ENCODE results near the gene CYP2A13. TPM values are rescaled to one million over a fixed set of nuclear protein-coding genes. Genes with fewer than 3 reads are reported as not detected.
"Not testable (repeated sequence)": the region's sequence is repeated elsewhere in the genome, so short reads cannot be mapped to it uniquely, and the experiment has no call there.

Gene CYP2A13
- total RNA-seq, 3 donors from 2014 or later: not detected

DNA sequence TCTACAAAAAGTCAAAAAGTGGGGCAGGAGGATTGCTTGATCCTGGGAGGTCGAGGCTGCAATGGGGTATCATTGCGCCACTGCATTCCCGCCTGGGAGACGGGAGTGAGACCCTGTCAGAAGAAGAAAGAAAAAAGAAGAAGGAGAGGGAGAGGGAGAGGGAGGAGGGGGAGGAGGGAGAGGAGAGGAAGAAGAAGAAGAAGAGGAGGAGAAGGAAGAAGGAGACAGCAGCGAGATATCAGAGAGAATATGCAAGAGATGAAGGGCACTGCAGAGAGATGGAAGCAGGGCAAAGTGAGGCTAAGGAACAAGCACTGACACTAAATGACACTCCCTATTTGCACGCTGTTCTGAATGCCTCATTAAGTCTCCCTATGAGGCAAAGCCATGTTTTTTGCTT is 40.4 kb downstream of the CYP2A13 start:
- Mint-ChIP-seq H3K4me1 (ENCODE audit: low read depth) (peaks cover 23% of the 10 kb centered on the region), H3K4me3 (no peak overlapping the region), H3K27me3 (ENCODE audit: low read depth) (no peaks in the 10 kb centered on the region), H3K36me3 (ENCODE audit: insufficient read depth) (no peaks in the 10 kb centered on the region), H3K9me3 (no peaks in the 10 kb centered on the region)
- DNase-seq (no peak), ATAC-seq (no peak)

DNA sequence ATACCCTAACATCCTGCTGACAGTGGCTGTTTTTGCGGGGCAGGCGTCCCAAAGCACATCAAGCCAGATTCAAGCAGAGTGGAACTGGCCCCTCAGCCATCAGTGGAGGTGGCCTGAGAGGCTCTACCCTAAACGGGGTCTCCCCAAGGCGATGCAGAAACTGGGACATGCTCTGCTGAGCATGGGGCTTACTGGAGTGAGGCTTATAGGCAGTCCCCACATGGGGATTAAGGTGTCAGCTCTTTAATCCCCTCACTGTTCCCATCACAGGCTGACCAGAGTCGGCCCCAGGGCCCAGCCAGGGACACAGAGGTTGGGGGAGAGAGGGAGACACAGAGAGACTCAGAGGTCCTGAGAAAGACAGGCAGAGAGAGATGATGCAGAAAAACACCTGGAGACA is 42.9 kb downstream of the CYP2A13 start:
- no peaks in the 10 kb centered on the region for H3K9me3 Mint-ChIP-seq
- H3K4me1 Mint-ChIP-seq (ENCODE audit: low read depth): peaks cover 35% of the 10 kb centered on the region
- no peaks in the 10 kb centered on the region for H3K36me3 Mint-ChIP-seq (ENCODE audit: insufficient read depth)
- no peak for DNase-seq
- H3K27me3 Mint-ChIP-seq (ENCODE audit: low read depth): no peaks in the 10 kb centered on the region
- no peak for ATAC-seq
- no peak overlapping the region for H3K4me3 Mint-ChIP-seq

DNA sequence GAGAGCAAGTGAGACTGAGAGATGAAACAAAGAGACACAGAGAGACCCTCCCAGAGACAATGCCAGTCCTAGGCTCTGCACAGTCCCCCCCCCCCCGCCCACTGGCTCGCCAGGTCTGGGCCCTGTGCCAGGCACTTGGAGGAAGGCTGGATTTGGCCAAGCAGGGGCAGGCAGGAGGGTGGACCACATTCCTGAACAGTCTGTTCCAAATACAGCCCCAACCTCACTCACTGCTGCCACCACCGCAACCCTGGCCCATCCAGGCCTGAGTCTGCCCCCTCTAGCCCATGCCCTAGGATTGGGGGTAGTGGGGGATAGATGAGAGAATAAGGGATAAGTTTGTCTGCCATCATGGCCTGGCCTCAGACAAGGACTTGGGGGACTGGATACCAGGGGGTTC is 45.0 kb downstream of the CYP2A13 start:
- Mint-ChIP-seq H3K4me1 (ENCODE audit: low read depth) (peaks cover 25% of the 10 kb centered on the region), H3K4me3 (peak overlapping the region; percentile 12), H3K9me3 (no peaks in the 10 kb centered on the region), H3K27me3 (ENCODE audit: low read depth) (no peaks in the 10 kb centered on the region), H3K36me3 (ENCODE audit: insufficient read depth) (no peaks in the 10 kb centered on the region)
- DNase-seq: no peak
- ATAC-seq: no peak

DNA sequence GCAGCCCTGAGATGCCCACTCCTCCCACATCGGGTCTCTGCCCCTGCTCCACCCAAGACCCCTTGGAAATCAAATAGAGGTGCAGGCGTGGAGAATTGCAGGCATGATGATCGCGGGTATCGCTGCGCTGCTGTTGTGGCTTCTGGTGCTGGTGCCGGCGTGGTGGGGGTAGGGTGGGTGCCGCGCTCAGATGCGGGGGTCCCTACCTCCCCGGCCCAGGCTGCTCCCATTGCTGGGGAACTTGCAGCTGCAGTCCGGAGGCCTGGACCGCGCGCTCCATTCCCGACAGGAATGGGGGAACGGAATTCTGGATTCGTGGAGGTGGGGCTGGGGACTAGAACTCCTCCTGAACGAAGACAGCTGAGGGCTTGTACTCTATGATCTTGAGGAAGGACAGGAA is 46.4 kb downstream of the CYP2A13 start:
- H3K4me1 Mint-ChIP-seq (ENCODE audit: low read depth): peaks cover 17% of the 10 kb centered on the region
- H3K9me3 Mint-ChIP-seq: no peaks in the 10 kb centered on the region
- H3K36me3 Mint-ChIP-seq (ENCODE audit: insufficient read depth): no peaks in the 10 kb centered on the region
- ATAC-seq: no peak
- H3K27me3 Mint-ChIP-seq (ENCODE audit: low read depth): no peaks in the 10 kb centered on the region
- peak overlapping the region; percentile 58 for H3K4me3 Mint-ChIP-seq
- DNase-seq: no peak

DNA sequence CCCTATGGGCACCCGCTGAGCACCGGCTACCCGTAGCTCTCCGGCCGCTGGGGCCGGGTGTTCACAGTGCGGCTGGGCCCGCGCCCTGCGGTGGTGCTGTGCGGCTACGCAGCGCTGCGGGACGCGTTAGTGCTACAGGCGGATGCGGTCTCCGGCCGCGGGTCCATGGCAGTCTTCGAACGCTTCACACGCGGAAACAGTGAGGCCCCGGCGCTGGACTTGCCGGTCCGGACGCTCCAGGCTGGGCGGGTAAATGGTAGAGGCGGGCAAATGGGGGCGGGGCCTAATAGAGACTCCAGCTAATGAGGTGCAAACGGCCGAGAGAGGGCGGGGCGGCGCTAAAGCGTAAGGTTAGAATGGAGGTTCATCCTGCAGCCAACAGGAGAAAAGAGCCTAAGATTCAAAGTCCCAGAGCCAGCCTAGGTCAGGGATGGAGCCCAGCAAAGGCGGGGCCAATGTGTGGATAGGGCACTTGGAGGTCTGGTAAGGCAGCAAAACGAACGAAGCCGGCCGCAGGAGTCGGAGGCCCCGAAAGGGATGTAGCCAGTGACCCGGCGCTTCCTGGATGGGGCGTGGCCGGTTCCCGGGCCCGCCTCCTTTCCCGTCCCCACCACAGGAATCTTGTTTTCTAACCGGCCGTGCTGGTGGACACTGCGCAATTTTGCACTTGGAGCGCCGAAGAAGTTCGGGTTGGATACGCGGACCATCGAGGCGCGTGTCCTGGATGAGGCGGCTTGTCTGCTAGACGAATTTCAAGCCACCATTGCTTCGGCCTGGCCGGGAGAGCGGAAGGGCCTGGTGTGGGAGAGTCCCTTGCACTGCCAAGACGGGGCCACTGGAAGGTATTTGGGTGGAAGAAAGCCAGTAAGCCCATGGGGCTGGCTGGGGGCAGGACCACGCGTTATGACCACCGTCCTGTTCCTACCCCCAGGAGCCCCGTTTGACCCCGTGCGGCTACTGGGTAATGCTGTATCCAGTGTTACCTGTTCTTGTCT is 47.4 kb downstream of the CYP2A13 start:
- peaks cover 17% of the 10 kb centered on the region for H3K4me1 Mint-ChIP-seq (ENCODE audit: low read depth)
- DNase-seq; H3K27me3 Mint-ChIP-seq (ENCODE audit: low read depth); H3K36me3 Mint-ChIP-seq (ENCODE audit: insufficient read depth); H3K9me3 Mint-ChIP-seq: not testable (repeated sequence)
- peak; percentile 96 to 97 for ATAC-seq
- H3K4me3 Mint-ChIP-seq: peak overlapping the region; percentile 91

DNA sequence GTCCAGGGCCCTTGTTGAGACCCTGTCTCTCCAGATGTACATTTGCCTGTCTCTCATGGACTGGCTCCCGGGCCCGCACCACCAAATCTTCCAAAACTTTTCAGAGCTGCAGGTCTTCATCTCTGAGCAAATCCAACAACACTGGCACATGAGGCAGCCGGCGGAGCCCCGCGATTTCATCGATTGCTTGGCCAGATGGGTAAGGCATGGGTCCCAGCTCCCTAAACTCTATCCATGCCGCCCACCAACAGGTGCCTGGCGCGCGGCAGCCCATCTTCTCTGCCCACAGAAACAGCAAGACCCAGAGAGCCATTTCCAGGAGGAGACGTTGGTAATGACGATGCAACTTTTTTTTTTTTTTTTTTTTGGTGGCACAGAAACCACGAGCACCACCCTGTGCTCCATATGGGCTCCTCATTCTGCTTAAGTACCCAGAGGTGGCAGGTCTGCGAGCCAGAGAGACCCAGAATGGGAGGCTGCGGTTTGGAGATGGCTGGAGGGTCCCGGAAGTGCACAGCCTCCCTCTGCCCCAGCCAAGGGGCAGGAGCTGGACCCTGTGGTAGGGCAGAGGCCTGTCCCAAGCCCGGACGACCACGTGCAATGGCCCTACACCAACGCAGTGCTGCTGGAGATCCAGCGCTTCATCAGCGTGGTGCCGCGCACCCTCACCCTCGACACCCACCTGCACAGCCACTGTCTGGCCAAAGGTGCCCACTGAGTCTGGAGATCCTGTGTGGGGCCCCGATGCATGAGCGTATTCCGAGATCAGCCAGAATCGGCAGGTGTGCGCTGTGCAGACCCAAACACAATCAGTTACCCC is 48.6 kb downstream of the CYP2A13 start:
- Mint-ChIP-seq H3K4me1 (ENCODE audit: low read depth) (peaks cover 17% of the 10 kb centered on the region), H3K4me3 (no peak overlapping the region), H3K36me3 (ENCODE audit: insufficient read depth) (no peaks in the 10 kb centered on the region), H3K27me3 (ENCODE audit: low read depth) (no peaks in the 10 kb centered on the region), H3K9me3 (no peaks in the 10 kb centered on the region)
- ATAC-seq (no peak), DNase-seq (no peak)

DNA sequence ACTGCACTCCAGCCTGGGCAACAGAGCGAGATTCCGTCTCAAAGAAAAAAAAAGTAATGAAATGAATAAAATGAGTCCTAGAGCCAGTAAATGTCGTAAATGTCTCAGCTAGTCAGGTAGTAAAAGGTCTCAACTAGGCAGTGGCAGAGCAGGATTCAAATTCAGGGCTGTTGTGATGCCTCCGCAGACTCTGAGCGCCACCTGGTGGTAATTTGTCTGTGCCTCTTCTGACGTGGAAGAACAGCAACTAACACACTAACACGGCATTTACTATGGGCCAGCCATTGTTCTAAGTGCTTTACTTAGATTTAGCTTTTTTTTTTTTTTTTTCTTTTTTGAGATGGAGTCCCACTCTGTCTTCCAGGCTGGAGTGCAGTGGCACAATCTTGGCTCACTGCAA is 56.2 kb downstream of the CYP2A13 start:
- peaks cover 2% of the 10 kb centered on the region for H3K4me1 Mint-ChIP-seq (ENCODE audit: low read depth)
- ATAC-seq (peak; percentile 86 to 94), DNase-seq (peak; percentile 87)
- no peak overlapping the region for H3K4me3 Mint-ChIP-seq
- no peaks in the 10 kb centered on the region for H3K9me3 Mint-ChIP-seq
- no peaks in the 10 kb centered on the region for H3K36me3 Mint-ChIP-seq (ENCODE audit: insufficient read depth)
- H3K27me3 Mint-ChIP-seq (ENCODE audit: low read depth): peaks cover 18% of the 10 kb centered on the region

Other genes with a start within 250 kb of the CYP2A13 start
- gene CYP2A6, start 238.0 kb upstream of the CYP2A13 start, total RNA-seq: under 1 TPM; 0.38 to 0.50 (median 0.38) TPM
- gene CYP2A7, start 206.2 kb upstream of the CYP2A13 start, total RNA-seq: not detected
- gene CYP2B6, start 97.2 kb upstream of the CYP2A13 start, total RNA-seq: under 1 TPM in 2 of 3 donors, not detected in 1; 0.18 TPM
- gene CYP2F1, start 26.0 kb downstream of the CYP2A13 start, total RNA-seq: not detected
- gene CYP2S1, start 104.8 kb downstream of the CYP2A13 start, total RNA-seq: under 1 TPM; 0.24 to 0.30 (median 0.27) TPM
- under 1 TPM; 0.08 to 0.40 (median 0.30) TPM for gene AXL, start 130.8 kb downstream of the CYP2A13 start, total RNA-seq
- gene HNRNPUL1, start 175.9 kb downstream of the CYP2A13 start, total RNA-seq: 100 to 1,000 TPM; 224 to 248 (median 238) TPM
- gene CCDC97, start 221.7 kb downstream of the CYP2A13 start, total RNA-seq: 10 to 100 TPM; 33.8 to 40.5 (median 35.1) TPM

All from activated T-cell treated with anti-CD3 and anti-CD28 coated beads, Interleukin-2, amount 50 U/mL, for 4 hours (primary cell).